Tongue (tissue), 3 donors: ENCODE data around the gene PLEKHA5. TPM values are rescaled to one million over a fixed set of nuclear protein-coding genes. Genes with fewer than 3 reads are reported as not detected.
"Not testable (repeated sequence)": the region's sequence is repeated elsewhere in the genome, so short reads cannot be mapped to it uniquely, and the experiment has no call there.

Experiments used
- DNase-seq: peaks from one replicate; pipeline ENCODE4 v3.0.0-alpha.2; 2015
- small RNA-seq: library from RNA; depleted of rRNA; stranded (forward); fragments of <200 nt; gene quantifications from one replicate; pipeline ENCODE3, GENCODE V24; 2014; ENCODE audit warnings: low replicate concordance
- total RNA-seq: library from RNA; depleted of rRNA; stranded (reverse); fragments of >200 nt; gene quantifications from one replicate; pipeline ENCODE4 v1.2.3, GENCODE V29; 2014

The PLEKHA5 gene
- total RNA-seq, 1 donor from 2014 or later = 37.0 TPM

GRCh38 chr12:19411234-19412204 is 282.0 kb downstream of the PLEKHA5 start:
- peak; percentile 35 for DNase-seq

GRCh38 chr12:19412844-19413243 is 283.3 kb downstream of the PLEKHA5 start:
- peak; percentile 33 for DNase-seq

DNA sequence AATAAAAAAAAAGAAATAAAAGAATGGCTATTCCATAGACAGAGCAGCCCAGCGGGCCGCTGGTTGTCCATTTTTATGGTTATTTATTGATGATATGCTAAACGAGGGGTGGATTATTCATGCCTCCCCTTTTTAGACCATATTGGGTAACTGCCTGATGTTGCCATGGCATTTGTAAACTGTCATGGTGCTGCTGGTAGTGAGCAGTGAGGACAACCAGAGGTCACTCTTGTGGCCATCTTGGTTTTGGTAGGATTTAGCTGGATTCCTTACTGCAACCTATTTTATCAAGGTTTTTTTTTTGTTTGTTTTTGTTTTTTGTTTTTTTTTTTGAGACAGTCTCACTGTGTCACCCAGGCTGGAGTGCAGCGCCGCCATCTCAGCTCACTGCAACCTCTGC is 284.0 kb downstream of the PLEKHA5 start:
- DNase-seq = not testable (repeated sequence)

DNA sequence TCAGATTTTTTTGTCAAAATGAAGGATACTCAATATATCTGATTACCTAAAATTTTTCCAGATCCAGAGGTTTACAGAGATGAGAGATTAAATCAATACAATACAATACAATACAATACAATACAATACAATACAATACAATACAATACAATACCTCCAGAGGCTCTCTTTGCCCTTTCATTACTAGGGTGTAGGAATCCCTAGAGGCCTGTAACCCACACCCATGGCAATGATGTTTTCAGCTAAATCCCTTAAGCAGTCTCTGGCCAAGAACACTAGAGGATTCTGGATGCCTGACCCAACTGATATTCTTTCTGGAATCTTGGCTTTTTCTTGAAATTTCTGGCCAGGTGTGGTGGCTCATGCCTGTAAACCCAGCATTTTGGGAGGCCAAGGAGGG is 286.0 kb downstream of the PLEKHA5 start:
- no peak for DNase-seq

DNA sequence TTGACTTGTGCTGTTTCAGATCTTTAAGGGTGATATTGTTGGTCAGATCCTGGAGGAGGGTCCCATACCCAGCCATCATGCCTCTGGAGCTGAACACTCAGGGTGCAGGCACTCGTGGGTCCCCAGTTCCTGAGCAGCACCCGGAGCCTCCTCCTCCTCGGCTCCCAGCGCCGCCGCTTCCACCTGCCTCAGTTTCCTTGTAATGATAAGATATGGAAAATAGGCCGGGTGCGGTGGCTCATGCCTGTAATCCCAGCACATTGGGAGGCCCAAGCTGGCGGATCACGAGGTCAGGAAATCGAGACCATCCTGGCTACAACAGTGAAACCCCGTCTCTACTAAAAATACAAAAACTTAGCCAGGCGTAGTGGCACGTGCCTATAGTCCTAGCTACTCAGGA is 289.6 kb downstream of the PLEKHA5 start:
- no peak for DNase-seq

GRCh38 chr12:19421503-19422282 is 292.2 kb downstream of the PLEKHA5 start:
- no peak for DNase-seq

GRCh38 chr12:19423166-19423930 is 293.8 kb downstream of the PLEKHA5 start:
- no peak for DNase-seq

Small RNAs within 50 kb of the gene (small RNA-seq; reads per million reads assigned to genes)
- gene AC091805.2 (not detected), gene RN7SL67P (not detected)
